NOMO-1 treated with DMSO at 0.1 percent for 48 hours (cell line): ENCODE results near the gene ING3.

Source experiments
- DNase-seq: peaks from one replicate; lab custom pipeline; 2025; ENCODE audit not compliant: unreplicated experiment; lab: John Stamatoyannopoulos, UW

ING3 gene

GRCh38 chr7:120988591-120989256 is 38.1 kb downstream of the ING3 start, which contains the start of gene CPED1:
CPED1 (plus strand) TSS chr7:120988711; CDS start chr7:120989622, 911 bp downstream.
- DNase-seq, result no peak

DNA sequence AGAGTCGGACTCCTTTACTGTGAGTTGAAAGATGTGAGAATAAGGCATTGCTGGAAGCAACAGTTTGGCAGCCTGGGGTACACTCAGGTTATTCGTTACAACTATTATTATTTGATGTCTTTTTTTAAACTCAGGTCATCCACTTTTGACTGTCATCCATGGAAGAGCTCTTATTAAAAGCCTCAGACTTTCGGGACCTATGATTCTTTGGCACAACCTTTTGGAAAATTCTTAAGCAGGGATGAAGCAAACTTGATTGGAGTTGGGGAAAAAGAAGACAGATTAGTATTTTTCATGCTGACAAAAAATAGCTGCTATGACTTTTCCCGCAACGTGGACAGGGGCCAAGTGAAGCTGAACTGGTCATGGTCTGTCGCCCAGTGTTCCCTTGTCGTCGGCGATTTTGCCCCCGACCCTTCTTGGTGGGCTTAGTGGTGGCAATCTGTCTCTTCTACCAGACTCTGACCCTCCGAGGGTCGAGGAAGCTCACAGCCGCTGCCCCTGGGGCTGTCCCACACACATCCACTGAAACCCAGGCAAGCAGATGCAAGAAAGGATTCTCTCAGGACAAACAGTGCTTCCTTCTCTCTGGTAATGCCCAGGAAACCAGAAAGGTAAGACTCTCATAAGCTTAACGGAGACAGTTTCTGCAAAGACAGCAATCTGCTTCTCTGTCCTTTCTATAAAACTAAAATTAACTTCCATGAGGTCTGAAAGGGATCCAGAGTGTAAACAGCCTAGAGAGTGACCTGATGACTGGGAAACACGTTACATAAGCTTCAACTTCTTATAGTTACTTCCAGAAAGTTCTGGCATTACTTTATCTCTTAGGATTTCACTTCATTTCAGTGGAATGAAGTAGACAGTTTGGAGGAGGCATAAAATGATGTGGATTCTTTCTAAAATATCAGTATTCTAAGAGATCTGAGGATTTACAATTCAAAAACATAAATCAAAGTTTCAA is 39.0 kb downstream of the ING3 start:
- DNase-seq, result no peak

DNA sequence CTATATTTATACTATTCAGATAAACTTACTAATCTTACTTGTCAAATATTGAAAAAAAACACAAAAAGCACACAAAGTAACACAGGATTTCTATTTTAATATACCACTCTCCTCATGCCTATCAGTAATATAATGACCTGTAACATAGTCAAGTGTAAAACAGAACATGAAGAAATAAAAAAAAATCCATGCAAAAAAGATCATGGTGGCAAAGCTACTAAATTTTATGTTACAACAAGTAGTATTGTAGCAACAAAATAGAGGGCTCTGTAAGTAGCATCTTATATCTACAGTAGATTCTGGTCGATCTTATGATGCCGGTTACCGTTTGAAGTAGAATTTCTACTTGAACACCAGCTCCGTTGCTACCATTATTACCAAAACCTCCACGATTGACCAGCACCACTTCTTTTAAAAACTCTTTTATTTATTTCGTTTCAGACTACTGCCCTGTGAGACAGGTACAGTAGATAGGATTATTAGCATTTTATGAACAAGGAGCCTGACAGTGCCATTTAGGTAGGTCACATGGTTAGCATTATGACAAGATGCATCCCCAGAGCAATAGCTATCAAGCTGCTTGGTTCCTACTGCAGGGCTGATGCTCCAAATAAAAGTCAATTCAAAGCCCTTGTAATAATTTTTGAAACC is 40.0 kb downstream of the ING3 start:
- DNase-seq, result no peak

- no peak for DNase-seq
These were observed 40.6 kb downstream of the ING3 start for GRCh38 chr7:120991161-120991560.

DNA sequence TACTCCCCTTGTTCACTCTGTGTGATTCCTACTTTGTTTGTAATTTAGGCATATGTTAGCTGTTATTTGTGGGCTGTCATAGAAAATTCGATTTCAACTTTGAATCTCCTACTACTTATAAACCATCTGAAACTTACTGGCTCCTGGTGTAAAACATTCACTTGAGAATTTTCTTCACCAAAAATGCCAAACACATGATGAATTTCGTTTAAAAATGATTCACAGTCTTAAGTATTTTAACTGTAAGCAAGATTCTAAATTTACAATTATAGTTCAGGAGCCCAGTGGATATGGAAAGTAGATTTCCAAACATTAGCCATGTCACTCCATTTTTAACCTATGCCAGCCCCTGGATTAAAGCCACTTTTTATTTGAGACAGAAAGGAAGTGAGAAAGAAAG is 41.0 kb downstream of the ING3 start:
- no peak for DNase-seq

GRCh38 chr7:120992272-120992964 is 41.8 kb downstream of the ING3 start:
- no peak for DNase-seq

- no peak for DNase-seq
These were observed 42.5 kb downstream of the ING3 start for GRCh38 chr7:120992965-120993494.

DNA sequence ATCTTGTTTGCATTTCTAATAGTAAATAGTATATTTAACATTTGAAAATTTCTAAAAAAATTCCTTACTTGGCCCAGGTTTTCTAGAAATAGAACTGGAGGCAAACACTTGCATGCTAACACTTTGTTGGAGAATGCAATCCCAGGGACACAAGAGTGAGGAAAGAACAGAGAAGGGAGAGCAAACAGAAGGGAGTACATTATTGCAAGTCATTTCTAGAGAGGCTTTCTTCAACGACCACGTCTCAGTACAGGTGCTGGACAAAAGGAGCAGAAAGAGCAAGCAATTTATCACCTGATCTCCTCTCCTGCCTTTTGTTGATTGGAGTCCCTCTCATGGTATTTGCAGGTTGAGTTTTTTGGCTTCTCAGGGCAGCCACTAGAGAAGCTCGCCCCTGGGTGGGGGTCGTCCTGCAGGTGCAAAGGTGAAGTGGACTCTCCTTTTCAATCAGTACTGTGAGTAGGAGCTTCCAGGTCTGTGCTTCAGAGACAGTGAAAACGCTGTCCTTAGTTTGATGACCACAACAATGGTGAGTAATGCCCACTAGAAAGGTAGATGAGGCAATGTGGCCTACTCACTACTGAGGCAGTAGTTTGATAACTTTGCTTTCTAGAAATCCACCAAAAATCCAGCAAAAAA is 43.1 kb downstream of the ING3 start:
- no peak for DNase-seq

GRCh38 chr7:120994512-120995410 is 44.2 kb downstream of the ING3 start:
- DNase-seq, result no peak

DNA sequence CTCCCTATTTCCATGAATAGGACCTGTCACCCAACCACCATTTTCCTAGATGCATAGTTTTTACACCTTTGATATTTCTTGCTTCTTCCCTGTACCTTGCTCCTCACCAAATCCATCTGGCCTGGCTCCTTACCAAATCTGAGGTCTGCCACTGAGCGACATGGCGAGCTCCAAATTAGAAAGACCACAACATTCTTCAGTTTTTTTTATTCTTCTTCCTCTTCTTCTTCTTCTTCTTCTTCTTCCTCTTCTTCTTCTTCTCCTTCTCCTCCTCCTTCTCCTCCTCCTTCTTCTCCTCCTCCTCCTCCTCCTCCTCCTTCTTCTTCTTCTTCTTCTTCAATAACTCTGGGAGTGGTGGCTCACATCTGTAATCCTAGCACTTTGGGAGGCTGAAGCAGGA is 45.1 kb downstream of the ING3 start:
- no peak for DNase-seq

GRCh38 chr7:120996333-120996987 is 45.9 kb downstream of the ING3 start:
- DNase-seq, result peak; percentile 82

- peak; percentile 36 for DNase-seq
These were observed 46.4 kb downstream of the ING3 start for GRCh38 chr7:120996988-120997345.

- DNase-seq, result peak; percentile 40
These were observed 47.4 kb downstream of the ING3 start for GRCh38 chr7:120997882-120998474.

DNA sequence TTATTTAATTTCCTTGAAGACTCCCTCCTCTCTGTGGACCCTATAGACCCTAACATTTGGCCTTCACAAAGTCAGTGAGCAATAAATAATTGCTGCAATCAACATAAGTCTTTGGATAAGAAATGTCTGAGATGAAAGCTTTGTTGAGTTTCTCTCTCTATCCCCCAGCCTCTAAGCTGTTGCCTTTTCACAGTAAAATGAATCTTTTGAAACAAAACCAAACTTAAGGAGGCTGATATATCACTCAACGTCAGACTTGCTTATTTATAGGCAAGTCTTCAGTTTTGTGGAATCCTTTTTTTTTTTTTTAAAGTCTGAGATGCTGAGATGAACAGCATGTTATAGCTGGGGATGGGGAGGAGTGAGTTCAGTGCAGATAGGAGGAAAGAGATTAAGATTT is 47.9 kb downstream of the ING3 start:
- no peak for DNase-seq

- DNase-seq, result no peak
These were observed 48.5 kb downstream of the ING3 start for GRCh38 chr7:120998996-120999565.

DNA sequence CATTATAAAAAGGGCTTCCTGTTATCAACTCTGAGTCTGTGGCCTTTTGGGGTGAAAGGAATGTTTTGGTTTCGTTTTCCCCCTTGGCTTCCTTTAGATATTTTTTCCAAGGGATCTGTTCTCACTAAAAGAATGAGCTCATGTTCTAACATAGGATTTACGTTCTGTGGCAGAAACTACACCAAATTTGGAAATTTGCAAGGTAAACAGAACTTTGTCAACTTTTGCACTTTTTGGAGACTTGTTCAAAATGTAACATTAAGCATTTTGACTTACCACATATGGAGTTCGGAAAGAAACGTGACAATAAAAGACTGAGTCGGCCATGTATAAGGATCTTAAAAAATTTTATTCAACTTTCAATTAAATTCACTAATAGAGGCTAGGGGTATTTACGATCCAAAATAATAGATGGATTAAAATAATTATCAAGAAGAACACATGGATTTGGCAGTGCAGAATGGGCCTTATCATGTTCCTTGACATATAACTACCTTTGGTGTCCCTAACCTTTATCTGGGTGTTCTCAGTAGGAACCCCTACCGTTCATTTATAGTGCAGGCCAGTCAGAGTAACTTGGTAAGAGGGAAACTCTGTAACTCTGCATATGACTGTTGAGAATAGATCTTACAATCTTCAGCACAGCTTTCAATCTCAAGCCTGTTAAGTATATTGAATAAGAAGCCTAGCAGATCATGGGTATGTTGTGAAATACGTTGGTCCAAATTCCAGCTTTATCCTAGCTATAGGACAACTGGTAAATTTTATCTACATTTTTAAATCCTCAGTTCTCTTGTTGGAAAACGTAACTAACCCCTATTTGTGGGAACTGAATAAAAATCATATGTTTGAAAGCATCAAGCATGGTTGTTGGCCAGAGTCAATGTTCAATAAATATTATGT is 49.8 kb downstream of the ING3 start:
- DNase-seq, result no peak

GRCh38 chr7:121001234-121001906 is 50.8 kb downstream of the ING3 start:
- no peak for DNase-seq
